ENCODE results near the gene FBXL16. TPM values are rescaled to one million over a fixed set of nuclear protein-coding genes. Genes with fewer than 3 reads are reported as not detected.

FBXL16 gene
- total and polyA plus RNA-seq, 9 of the 15 experiments (the other 6 are each of a cell fraction or from before 2014, with no cell fraction given), result 0.21 to 8.2 (median 1.7) TPM

- TF ChIP-seq ZNF740 (CRISPR knock-in tag; IDR thresholded peaks at IDR 0.05) (no peak), ZNF740 (tag; IDR thresholded peaks at IDR 0.05) (no peak), NFXL1 (CRISPR knock-in tag; IDR thresholded peaks at IDR 0.05) (no peak), RBM14 (IDR thresholded peaks at IDR 0.05; ENCODE audit: borderline replicate concordance, insufficient read depth, low read depth, low read length) (no peak), MITF (IDR thresholded peaks at IDR 0.05) (peak; percentile 84), HMGN3 (IDR thresholded peaks at IDR 0.05; ENCODE audit: borderline replicate concordance, extremely low read depth, insufficient read length, low read depth, low read length) (peak; percentile 91), POU5F1 (IDR thresholded peaks at IDR 0.05; ENCODE audit: borderline replicate concordance, low read depth, low read length, partially characterized antibody) (peak; percentile 97), NR3C1 (CRISPR knock-in tag; IDR thresholded peaks at IDR 0.05) (no peak), ZFP1 (CRISPR knock-in tag; IDR thresholded peaks at IDR 0.05) (no peak), PCBP1 (IDR thresholded peaks at IDR 0.05; ENCODE audit: low read depth, low read length, poor library complexity, severe bottlenecking) (peak; percentile 68), HDAC2 (IDR thresholded peaks at IDR 0.05) (no peak), ARID3B (CRISPR knock-in tag; IDR thresholded peaks at IDR 0.05; ENCODE audit: borderline replicate concordance) (no peak), HDAC3 (IDR thresholded peaks at IDR 0.05; ENCODE audit: borderline replicate concordance, partially characterized antibody) (no peak), MYNN (IDR thresholded peaks at IDR 0.05) (no peak), MYNN (CRISPR knock-in tag; IDR thresholded peaks at IDR 0.05) (no peak), PURB (CRISPR knock-in tag; IDR thresholded peaks at IDR 0.05; ENCODE audit: low read depth) (no peak), ZKSCAN8 (CRISPR knock-in tag; IDR thresholded peaks at IDR 0.05) (no peak), BRD4 (IDR thresholded peaks at IDR 0.05) (0 out of 2 replicates have a peak, but pooled peaks have one; percentile 38), SRSF1 (IDR thresholded peaks at IDR 0.05; ENCODE audit: low read depth, low read length) (no peak), NONO (IDR thresholded peaks at IDR 0.05; ENCODE audit: low read depth in 2 of 2, low read length in 1 of 2) (peak in 1 of 2 experiments; percentile 73; a peak in 3 of 4 replicates), KLF10 (CRISPR knock-in tag; IDR thresholded peaks at IDR 0.05) (no peak), HDAC1 (IDR thresholded peaks at IDR 0.05) (peak in 1 of 2 experiments; percentile 28; a peak in 1 of 4 replicates), L3MBTL2 (IDR thresholded peaks at IDR 0.05) (peak; percentile 92)
- TF ChIP-seq, protein P1, sequence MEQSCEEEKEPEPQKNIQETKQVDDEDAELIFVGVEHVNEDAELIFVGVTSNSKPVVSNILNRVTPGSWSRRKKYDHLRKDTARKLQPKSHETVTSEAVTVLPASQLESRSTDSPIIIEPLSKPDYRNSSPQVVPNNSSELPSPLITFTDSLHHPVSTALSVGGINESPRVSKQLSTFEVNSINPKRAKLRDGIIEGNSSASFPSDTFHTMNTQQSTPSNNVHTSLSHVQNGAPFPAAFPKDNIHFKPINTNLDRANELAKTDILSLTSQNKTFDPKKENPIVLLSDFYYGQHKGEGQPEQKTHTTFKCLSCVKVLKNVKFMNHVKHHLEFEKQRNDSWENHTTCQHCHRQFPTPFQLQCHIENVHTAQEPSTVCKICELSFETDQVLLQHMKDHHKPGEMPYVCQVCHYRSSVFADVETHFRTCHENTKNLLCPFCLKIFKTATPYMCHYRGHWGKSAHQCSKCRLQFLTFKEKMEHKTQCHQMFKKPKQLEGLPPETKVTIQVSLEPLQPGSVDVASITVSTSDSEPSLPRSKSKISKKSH (CRISPR knock-in tag; IDR thresholded peaks at IDR 0.05), result no peak
These were observed 35.3 kb upstream of the FBXL16 start, which contains the start of gene CIAO3 (continued) for GRCh38 chr16:740764-741505.

Measured in K562 (cell line).